Parathyroid adenoma (tissue), 2 donors: ENCODE measurements around the gene ANKRD63.

Experiments used
- H2AFZ ChIP-seq: fragments of 300-600 bp; sonication (generic); one replicate; pipeline ENCODE4 v1.7.0; 2017; ENCODE audit warnings: antibody characterized with exemption, mild to moderate bottlenecking
- H3K27ac ChIP-seq: fragments of 300-600 bp; sonication (generic); one replicate; pipeline ENCODE4 v1.7.0; 2017
- H3K27me3 ChIP-seq: fragments of 300-600 bp; sonication (generic); one replicate; pipeline ENCODE4 v1.7.0; 2017; ENCODE audit warnings: low read length; ENCODE audit not compliant: control insufficient read depth, insufficient read depth
- H3K36me3 ChIP-seq: fragments of 300-600 bp; sonication (generic); one replicate; pipeline ENCODE4 v1.7.0; 2017; ENCODE audit warnings: low read length; ENCODE audit not compliant: control insufficient read depth, insufficient read depth
- H3K4me1 ChIP-seq: fragments of 300-600 bp; sonication (generic); one replicate; pipeline ENCODE4 v1.7.0; 2017; ENCODE audit warnings: control low read depth
- H3K4me2 ChIP-seq: fragments of 300-600 bp; sonication (generic); one replicate; pipeline ENCODE4 v1.7.0; 2017; ENCODE audit warnings: low read length
- H3K4me3 ChIP-seq: fragments of 300-600 bp; sonication (generic); one replicate; pipeline ENCODE4 v1.7.0; 2017; ENCODE audit warnings: low read depth, low read length
- H3K79me2 ChIP-seq: fragments of 300-600 bp; sonication (generic); one replicate; pipeline ENCODE4 v1.7.0; 2017; ENCODE audit warnings: control low read depth
- H3K9ac ChIP-seq: fragments of 300-600 bp; sonication (generic); one replicate; pipeline ENCODE4 v1.7.0; 2017; ENCODE audit warnings: mild to moderate bottlenecking
- H3K9me3 ChIP-seq: fragments of 300-600 bp; sonication (generic); one replicate; pipeline ENCODE4 v1.7.0; 2017; ENCODE audit warnings: low read length; ENCODE audit not compliant: control insufficient read depth
- TF ChIP-seq, protein P1 (sequence below): fragments of 300-600 bp; sonication (generic); IDR thresholded peaks from one replicate; pipeline ENCODE4 v1.7.0; 2017; ENCODE audit warnings: antibody characterized with exemption, mild to moderate bottlenecking
- donor health status: primary hyperparathyroidism.

The ANKRD63 gene

DNA sequence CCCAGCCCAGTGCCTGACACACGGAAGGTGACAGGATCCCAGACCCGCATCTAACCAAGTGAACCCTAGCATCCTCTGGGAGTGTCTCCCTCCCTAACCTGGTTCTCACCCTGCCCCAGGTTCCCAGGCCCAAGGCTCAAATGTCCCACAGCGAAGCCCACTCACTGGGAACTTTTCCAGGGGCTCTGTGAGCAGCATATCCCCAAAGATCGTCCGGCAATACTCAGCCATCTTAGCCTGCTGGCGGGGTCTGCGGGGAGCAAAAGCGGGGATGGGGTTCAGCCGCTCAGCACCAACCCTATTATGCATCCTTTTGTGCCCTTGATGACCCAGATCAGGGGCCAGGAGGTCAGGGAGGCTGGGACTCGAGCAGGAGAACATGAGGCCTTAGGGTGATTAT lies 14.5 kb upstream of the ANKRD63 start:
- Histone ChIP-seq H3K36me3 (no peaks in the 10 kb centered on the region), H3K9ac (no peak overlapping the region), H3K27ac (no peak overlapping the region), H3K4me3 (no peak overlapping the region), H3K27me3 (no peaks in the 10 kb centered on the region), H3K9me3 (no peaks in the 10 kb centered on the region), H3K79me2 (no peaks in the 10 kb centered on the region), H3K4me2 (no peak overlapping the region), H3K4me1 (no peaks in the 10 kb centered on the region), H2AFZ (no peak overlapping the region)
- TF ChIP-seq, protein P1, sequence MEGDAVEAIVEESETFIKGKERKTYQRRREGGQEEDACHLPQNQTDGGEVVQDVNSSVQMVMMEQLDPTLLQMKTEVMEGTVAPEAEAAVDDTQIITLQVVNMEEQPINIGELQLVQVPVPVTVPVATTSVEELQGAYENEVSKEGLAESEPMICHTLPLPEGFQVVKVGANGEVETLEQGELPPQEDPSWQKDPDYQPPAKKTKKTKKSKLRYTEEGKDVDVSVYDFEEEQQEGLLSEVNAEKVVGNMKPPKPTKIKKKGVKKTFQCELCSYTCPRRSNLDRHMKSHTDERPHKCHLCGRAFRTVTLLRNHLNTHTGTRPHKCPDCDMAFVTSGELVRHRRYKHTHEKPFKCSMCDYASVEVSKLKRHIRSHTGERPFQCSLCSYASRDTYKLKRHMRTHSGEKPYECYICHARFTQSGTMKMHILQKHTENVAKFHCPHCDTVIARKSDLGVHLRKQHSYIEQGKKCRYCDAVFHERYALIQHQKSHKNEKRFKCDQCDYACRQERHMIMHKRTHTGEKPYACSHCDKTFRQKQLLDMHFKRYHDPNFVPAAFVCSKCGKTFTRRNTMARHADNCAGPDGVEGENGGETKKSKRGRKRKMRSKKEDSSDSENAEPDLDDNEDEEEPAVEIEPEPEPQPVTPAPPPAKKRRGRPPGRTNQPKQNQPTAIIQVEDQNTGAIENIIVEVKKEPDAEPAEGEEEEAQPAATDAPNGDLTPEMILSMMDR, result no peak

DNA sequence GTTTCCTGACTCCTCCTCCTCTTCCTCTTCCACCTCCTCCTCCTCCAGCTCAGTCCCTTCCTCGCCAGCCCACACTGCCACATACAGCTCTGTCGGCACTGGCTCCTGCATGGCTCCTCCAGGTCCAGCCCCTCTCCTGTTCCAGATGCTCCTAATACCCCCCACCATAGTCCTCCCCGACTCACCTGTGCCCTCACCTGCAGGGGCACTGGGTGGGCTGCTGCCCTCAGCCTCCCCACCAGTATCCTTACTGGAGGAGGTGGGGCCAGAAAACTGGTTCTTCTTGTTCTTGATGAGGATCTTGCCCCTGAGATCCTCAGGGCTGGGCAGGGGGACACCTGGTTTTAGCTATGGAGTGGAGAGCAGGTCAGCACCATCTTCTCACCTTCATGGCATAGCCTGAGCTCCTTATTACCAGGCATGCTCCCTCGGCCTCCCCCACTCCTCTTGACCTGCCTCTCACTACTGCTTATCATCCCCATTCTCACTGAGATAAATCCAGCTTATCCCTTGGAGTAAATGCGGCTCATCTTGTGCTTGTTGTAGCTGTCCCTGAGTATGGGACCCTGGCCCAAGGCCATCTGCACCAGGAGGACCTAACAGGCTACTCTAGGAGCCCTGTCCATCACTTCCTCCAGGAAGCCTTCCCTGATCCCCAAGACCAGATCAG lies 13.8 kb upstream of the ANKRD63 start:
- H3K9ac ChIP-seq, result no peak overlapping the region
- no peak overlapping the region for H2AFZ ChIP-seq
- no peaks in the 10 kb centered on the region for H3K9me3 ChIP-seq
- H3K4me3 ChIP-seq, result no peak overlapping the region
- no peaks in the 10 kb centered on the region for H3K36me3 ChIP-seq
- no peak overlapping the region for H3K27ac ChIP-seq
- TF ChIP-seq, protein P1, result no peak
- H3K27me3 ChIP-seq, result no peaks in the 10 kb centered on the region
- no peaks in the 10 kb centered on the region for H3K4me1 ChIP-seq
- no peak overlapping the region for H3K4me2 ChIP-seq
- H3K79me2 ChIP-seq, result no peaks in the 10 kb centered on the region

DNA sequence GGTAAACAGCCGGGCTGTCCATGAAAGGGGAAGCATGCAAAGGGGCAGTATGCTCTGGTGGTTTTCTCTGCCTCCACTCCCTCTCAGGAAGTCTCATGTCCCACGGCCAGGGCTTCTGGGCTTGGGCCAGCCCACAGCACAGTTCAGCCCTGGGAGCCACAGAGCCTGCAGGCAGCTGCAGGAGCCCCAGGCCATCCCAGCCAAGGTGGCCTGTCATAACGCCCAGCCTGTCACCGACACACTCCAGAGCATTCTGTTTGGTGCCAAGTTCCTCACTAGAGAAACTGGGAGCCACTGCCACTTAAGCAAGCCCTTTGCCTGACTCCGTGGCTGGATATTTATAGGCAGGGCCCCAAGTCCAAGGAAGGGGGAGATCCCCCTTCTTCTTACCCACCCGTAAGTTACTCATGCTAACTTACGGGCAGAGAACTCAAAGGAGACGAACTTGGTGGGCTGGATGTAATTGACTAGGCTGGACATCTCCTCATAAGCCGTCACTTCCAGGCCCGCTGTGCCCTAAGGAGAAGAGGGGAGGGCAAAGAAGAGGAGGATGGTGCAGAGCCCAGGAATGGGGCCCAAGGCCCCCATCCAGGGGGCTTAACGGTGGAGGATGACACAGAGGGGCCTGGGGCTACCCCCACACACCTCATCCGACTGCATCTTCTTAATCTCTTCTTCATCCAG lies 13.2 kb upstream of the ANKRD63 start:
- Histone ChIP-seq H3K4me2 (no peak overlapping the region), H3K9me3 (no peaks in the 10 kb centered on the region), H3K9ac (no peak overlapping the region), H3K4me3 (no peak overlapping the region), H3K27me3 (no peaks in the 10 kb centered on the region), H3K79me2 (no peaks in the 10 kb centered on the region), H3K36me3 (no peaks in the 10 kb centered on the region), H3K27ac (no peak overlapping the region), H2AFZ (no peak overlapping the region), H3K4me1 (no peaks in the 10 kb centered on the region)
- TF ChIP-seq, protein P1, result no peak

DNA sequence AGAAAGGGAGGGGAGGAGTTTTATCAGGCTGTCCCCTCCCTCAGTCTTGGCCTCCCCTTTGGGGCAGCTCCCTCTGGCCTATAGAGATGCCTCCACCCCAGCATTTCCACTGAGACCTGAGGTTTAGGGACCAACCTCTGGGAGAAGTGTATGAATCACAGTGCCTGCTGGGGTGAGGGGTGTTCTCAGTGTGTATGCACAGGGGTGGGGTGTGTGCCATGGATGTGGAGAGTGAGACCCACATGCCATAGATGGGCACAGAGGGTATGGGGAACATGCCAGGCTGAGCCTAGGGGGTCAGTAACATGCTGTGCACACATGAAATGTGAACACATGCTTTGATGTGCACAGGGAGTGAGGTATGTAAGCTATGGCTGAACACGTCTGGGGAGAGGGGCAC lies 12.4 kb upstream of the ANKRD63 start:
- Histone ChIP-seq H2AFZ (no peak overlapping the region), H3K79me2 (no peaks in the 10 kb centered on the region), H3K9ac (no peak overlapping the region), H3K4me1 (no peaks in the 10 kb centered on the region), H3K4me2 (no peak overlapping the region), H3K36me3 (no peaks in the 10 kb centered on the region), H3K4me3 (no peak overlapping the region), H3K27me3 (no peaks in the 10 kb centered on the region), H3K27ac (no peak overlapping the region), H3K9me3 (no peaks in the 10 kb centered on the region)
- TF ChIP-seq, protein P1, result no peak
